Heart right ventricle (tissue), 16 donors: ENCODE measurements around the gene ZNF205. TPM values are rescaled to one million over a fixed set of nuclear protein-coding genes. Genes with fewer than 3 reads are reported as not detected.
A peak's percentile ranks its signal among the peaks of the same experiment; 100 is the strongest.

Source experiments
- ATAC-seq, 8 donors: fragments of 200-7000 bp; cut with Tn5 transposase; one replicate each; pipeline ENCODE4 v1.9.1; 2020; ENCODE audit warnings: mild to moderate bottlenecking in 8 of 8, moderate library complexity in 8 of 8, moderate number of reproducible peaks in 1 of 8
- DNase-seq, 2 donors: peaks; one replicate each; pipeline ENCODE4 v3.0.0-alpha.2; 2020
- H3K27ac ChIP-seq, 10 donors: fragments of 200-600 bp; sonication (generic) in 2 of 10; one replicate each; pipeline versions ENCODE4 v1.5.0 to v1.8.0; 2020 to 2022; ENCODE audit warnings: mild to moderate bottlenecking in 3 of 10
- H3K27me3 ChIP-seq, 7 donors: fragments of 200-600 bp; one replicate each; pipeline ENCODE4 v1.8.0; 2021 to 2022; ENCODE audit warnings: mild to moderate bottlenecking in 2 of 7
- H3K36me3 ChIP-seq, 9 donors: fragments of 200-600 bp; sonication (generic) in 1 of 9; one replicate each; pipeline versions ENCODE4 v1.5.0 to v1.8.0; 2020 to 2022; ENCODE audit warnings: mild to moderate bottlenecking in 2 of 9
- H3K4me1 ChIP-seq, 9 donors: fragments of 200-600 bp; sonication (generic) in 1 of 9; one replicate each; pipeline versions ENCODE4 v1.5.0 to v1.8.0; 2020 to 2022; ENCODE audit warnings: mild to moderate bottlenecking in 4 of 9
- H3K4me3 ChIP-seq, 10 donors: fragments of 200-600 bp; sonication (generic) in 2 of 10; one replicate each; pipeline versions ENCODE4 v1.5.0 to v1.8.0; 2020 to 2022; ENCODE audit warnings: mild to moderate bottlenecking in 7 of 10, moderate library complexity in 2 of 10
- H3K9me3 ChIP-seq, 11 donors: fragments of 200-600 bp in 10 of 11; sonication (generic) in 2 of 11; one replicate each; pipeline versions ENCODE4 v1.5.0 to v1.8.0; 2013 to 2022; ENCODE audit warnings: mild to moderate bottlenecking in 2 of 11, control low read depth in 1 of 11, moderate library complexity in 1 of 11
- WGBS, 2 donors: extraction: QIAGEN DNeasy Blood & Tissue Kit; methylation state at CpG; one replicate each; pipeline ENCODE4 v1.1.7; 2013; ENCODE audit warnings: inconsistent platforms in 1 of 2; 5-methylcytosine and 5-hydroxymethylcytosine counted together
- intact Hi-C, 10 donors: fragments of 100-400 bp; cut with DNase I; formaldehyde crosslinking; loops; one replicate each; pipeline versions ENCODE4 v1.11.1 to v1.14.2; 2022
- polyA plus RNA-seq, 2 donors: library from polyadenylated mRNA; stranded (reverse); fragments of 200-250 nt; gene quantifications; one replicate each; pipeline ENCODE4 v1.2.3, GENCODE V29; 2013
- total RNA-seq, 10 donors: library from RNA; stranded (reverse); fragmentation: NEBNext Ultra II Directional in 3 of 10; extraction: Animal tissue kit (Norgen Biotek cat#: 25700) in 3 of 10; gene quantifications; one replicate each; pipeline versions ENCODE4 v1.2.1 to v1.2.4, GENCODE V29; 2021 to 2023
- TF ChIP-seq, protein P1 (sequence below), 9 donors: fragments of 200-600 bp; sonication (generic) in 2 of 9; IDR thresholded peaks; one replicate each; pipeline versions ENCODE4 v1.5.0 to v1.8.0; 2021 to 2022; ENCODE audit warnings: antibody characterized with exemption in 9 of 9, mild to moderate bottlenecking in 5 of 9, moderate library complexity in 1 of 9
- donor health status: Arrhythmogenic right ventricular cardiomyopathy.
- donor health status: ischemic (EF 13 %, LVEDD 7.1; RV severe dilation, severe dysfunction).
- donor health status: healthy with polysubstance abuse.
- donor health status: DM: no; HTN: yes; CAD: no.
- donor health status: DM: no; HTN: no; CAD: no.
- donor health status: ischemic (EF 25% LVEDD 6.9; RV normal size, moderate dysfunction).
- donor health status: ischemic (EF 25% LVEDD 5.7; RV mildly dilated, moderate dysfunction).
- donor health status: healthy.
- donor health status: DM: yes; HTN: yes; CAD: no.
- donor health status: Ischemic cardiomyopathy.
- donor health status: ischemic (EF 35%, LVEDD 5.7; RV mildly dilated, moderate dysfunction).
- donor health status: nonischemic (EF 11% LVEDD 7.7; RV severe dilation, severe dysfunction).
- donor health status: DM: yes; HTN: yes; CAD: no.
- donor health status: PGD.
- donor health status: ischemic (EF 29% LVEDD 5.4; RV normal size, mild dysfunction).
- donor health status: nonischemic (EF 23%, LVEDD 6.1; RV moderate dilation, normal function).

ZNF205 gene
- total and polyA plus RNA-seq, 12 donors = 5.8 to 26.9 (median 8.0) TPM

- peaks cover 0 to 7% (median 0%) of the 10 kb centered on the region in 7 donors for H3K27me3 ChIP-seq
- peak overlapping the region; percentile 76 to 94 (median 91) for H3K27ac ChIP-seq
- peak overlapping the region; percentile 56 to 87 (median 74) for H3K4me3 ChIP-seq
- H3K4me1 ChIP-seq = peaks cover 0 to 26% (median 23%) of the 10 kb centered on the region in 9 donors
- peaks cover 0 to 8% (median 0%) of the 10 kb centered on the region in 11 donors for H3K9me3 ChIP-seq
- TF ChIP-seq, protein P1, sequence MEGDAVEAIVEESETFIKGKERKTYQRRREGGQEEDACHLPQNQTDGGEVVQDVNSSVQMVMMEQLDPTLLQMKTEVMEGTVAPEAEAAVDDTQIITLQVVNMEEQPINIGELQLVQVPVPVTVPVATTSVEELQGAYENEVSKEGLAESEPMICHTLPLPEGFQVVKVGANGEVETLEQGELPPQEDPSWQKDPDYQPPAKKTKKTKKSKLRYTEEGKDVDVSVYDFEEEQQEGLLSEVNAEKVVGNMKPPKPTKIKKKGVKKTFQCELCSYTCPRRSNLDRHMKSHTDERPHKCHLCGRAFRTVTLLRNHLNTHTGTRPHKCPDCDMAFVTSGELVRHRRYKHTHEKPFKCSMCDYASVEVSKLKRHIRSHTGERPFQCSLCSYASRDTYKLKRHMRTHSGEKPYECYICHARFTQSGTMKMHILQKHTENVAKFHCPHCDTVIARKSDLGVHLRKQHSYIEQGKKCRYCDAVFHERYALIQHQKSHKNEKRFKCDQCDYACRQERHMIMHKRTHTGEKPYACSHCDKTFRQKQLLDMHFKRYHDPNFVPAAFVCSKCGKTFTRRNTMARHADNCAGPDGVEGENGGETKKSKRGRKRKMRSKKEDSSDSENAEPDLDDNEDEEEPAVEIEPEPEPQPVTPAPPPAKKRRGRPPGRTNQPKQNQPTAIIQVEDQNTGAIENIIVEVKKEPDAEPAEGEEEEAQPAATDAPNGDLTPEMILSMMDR (IDR thresholded peaks at IDR 0.05) = peak in 3 of 9 donors; percentile 10 to 12 (median 11)
- H3K36me3 ChIP-seq = no peaks in the 10 kb centered on the region
- DNase-seq (peak; percentile 85 to 88), ATAC-seq (peak; percentile 87 to 91 (median 89))
- intact Hi-C loops = loop anchor here in 3 of 10 donors (10.0 kb wide), 3 partner anchors 106 to 346 kb away; partner anchors contain the start of gene CLUAP1 (in 1 of the 3)
- 1% methylated on average over 60 to 69 of the region's 70 CpGs for WGBS, 2 donors
Measured at GRCh38 chr16:3158510-3159314, 46.3 kb downstream of the ZNF205 start.

GRCh38 chr16:3161235-3162018 is 49.0 kb downstream of the ZNF205 start:
- ATAC-seq (no peak), DNase-seq (no peak)
- WGBS, 2 donors = 89 to 92% methylated on average over 36 of the region's 36 CpGs
- Histone ChIP-seq H3K4me3 (no peak overlapping the region), H3K27ac (no peak overlapping the region), H3K4me1 (peaks cover 2 to 32% (median 28%) of the 10 kb centered on the region in 9 donors), H3K9me3 (no peaks in the 10 kb centered on the region), H3K27me3 (peaks cover 0 to 7% (median 0%) of the 10 kb centered on the region in 7 donors), H3K36me3 (no peaks in the 10 kb centered on the region)
- intact Hi-C loops = loop anchor here in 5 of 10 donors (10.0 kb wide), 4 partner anchors 57 to 293 kb away; partner anchors contain the start of gene ZSCAN10 (in 1 of the 5)
- TF ChIP-seq, protein P1 (IDR thresholded peaks at IDR 0.05) = no peak

GRCh38 chr16:3164121-3164991 is 52.0 kb downstream of the ZNF205 start:
- ATAC-seq = no peak
- Histone ChIP-seq H3K9me3 (no peaks in the 10 kb centered on the region), H3K4me1 (peaks cover 0 to 17% (median 12%) of the 10 kb centered on the region in 9 donors), H3K36me3 (no peaks in the 10 kb centered on the region), H3K27me3 (peaks cover 1 to 34% (median 16%) of the 10 kb centered on the region in 7 donors), H3K27ac (no peak overlapping the region), H3K4me3 (no peak overlapping the region)
- intact Hi-C loops = loop anchor here in 6 of 10 donors (2.0 to 10.0 kb wide), 5 partner anchors 60 to 290 kb away; partner anchors contain the start of gene ZSCAN10 (in 1 of the 6)
- DNase-seq = no peak
- 88 to 92% methylated on average over 37 of the region's 37 CpGs for WGBS, 2 donors
- TF ChIP-seq, protein P1 (IDR thresholded peaks at IDR 0.05) = no peak
